Left forelimb (tissue), 1 donor: ENCODE data around the gene SLC39A5.
"Not testable (repeated sequence)": the region's sequence is repeated elsewhere in the genome, so short reads cannot be mapped to it uniquely, and the experiment has no call there.

ENCODE experiments used
- DNase-seq: peaks from one replicate; pipeline ENCODE4 v3.0.0-alpha.2; 2018; ENCODE audit warnings: low spot score

SLC39A5 gene

DNA sequence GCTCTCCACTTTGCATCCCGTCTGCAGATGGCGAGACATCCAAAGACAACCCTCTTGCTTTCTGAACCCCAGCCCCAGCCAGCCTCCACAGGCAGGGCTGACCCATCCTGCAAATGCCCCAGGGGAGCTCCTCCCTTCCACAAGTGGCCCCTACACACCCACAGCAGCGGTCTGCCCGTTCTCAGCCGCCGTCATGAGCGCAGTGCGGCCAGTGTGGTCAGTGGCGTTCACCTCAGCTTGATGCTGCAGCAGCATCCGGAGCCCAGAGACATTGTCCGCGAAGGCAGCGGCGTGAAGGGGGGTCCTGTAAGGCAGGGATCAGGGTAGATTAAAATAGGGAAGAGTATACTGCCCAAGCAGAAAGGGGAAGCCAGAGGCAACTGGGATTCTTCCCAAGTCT lies 14.6 kb downstream of the SLC39A5 start:
- DNase-seq: no peak

DNA sequence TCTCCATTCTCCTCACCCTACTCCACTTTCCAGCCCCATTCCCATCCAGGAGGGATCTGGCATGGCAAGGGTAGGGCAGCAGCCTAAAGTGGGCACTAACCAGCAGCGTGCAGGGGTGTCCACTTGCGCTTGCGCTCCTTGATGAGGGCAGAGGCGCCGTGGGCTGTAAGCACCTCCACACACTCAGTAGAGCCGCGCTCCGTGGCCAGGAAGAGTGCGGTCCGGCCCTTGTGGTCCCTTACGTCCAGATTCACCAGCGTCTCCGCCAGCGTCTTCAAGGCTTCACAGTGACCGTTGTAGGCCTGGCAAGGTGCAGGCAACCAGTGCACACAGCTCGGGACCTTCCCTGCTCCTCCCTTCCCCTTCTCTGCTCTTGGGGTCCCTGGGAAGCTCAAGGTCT lies 18.1 kb downstream of the SLC39A5 start:
- DNase-seq: no peak

DNA sequence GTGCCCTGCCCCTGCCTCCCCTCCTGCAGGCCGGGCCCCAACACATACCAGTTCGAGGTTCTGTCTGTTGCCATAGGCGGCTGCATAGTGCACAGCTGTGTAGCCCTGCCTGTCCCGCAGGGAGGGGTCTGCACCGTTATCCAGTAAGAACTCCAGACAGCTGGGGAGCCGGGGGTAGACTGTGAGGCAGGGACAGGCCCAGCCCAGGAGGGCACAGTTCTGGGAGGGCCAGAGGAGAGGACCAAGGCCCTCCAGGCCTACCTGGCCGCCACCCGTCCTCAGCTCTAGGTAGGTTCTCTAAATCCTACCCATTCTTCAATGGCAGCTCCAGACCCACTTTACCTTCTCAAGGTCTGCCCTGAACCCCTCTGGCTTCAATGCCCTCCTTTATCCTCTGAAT lies 18.9 kb downstream of the SLC39A5 start:
- DNase-seq: no peak

DNA sequence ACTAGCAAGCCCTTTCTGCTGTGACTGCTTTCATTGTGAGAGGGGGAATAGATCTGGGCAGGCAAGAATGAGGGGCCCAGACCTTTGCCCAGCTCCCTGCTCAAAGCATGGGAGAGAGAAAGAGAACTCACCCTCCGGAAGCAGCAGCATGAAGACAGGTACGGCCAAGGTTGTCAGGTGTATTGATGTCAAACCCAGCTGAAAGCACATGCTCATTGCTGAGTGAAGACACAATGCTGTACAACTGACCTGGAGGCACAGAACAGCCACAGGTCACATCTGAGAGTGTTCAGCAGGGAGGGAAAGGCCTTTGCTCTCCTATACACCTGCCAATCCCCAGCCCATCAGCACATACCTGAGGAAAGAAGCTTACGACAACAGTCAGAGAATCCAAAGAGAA lies 22.8 kb downstream of the SLC39A5 start:
- no peak for DNase-seq

DNA sequence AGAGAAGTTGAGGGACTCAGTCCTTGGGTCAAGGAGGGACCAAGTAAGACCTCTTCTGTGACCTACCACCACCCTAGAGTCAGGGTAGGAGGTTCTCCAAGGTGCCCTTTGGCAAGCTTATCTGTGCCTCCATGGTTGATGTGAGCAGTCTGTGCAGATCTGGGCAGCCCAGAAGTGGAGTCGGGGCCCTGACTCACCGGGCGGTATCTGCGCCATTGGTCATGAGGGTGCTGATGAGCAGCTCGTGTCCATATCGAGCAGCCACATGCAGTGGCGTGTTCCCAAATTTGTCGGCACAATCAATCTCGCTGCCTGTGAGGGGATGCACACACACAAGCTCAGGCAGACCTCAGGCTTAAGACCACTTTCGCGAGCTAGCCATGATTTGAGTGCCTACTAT lies 23.2 kb downstream of the SLC39A5 start:
- no peak for DNase-seq

DNA sequence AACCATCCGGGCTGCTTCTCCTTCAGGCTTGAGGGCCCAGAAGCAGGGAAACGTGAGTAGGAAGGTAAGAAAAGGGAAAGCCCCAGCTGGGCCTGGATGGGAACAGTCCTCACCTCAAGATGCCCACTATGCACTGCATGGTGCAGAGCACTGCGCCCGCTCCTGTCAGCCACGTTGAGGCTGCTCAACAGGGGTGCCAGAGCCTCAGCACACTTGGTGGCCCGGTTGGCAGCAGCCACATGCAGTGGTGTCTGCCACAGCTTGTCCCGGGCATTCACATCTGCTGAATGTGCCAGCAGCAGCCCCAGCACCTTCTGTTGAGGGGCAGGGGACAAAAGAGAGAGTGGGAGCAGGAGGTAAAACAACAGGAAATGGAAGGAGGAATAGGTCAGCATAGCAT lies 25.8 kb downstream of the SLC39A5 start:
- DNase-seq: no peak

DNA sequence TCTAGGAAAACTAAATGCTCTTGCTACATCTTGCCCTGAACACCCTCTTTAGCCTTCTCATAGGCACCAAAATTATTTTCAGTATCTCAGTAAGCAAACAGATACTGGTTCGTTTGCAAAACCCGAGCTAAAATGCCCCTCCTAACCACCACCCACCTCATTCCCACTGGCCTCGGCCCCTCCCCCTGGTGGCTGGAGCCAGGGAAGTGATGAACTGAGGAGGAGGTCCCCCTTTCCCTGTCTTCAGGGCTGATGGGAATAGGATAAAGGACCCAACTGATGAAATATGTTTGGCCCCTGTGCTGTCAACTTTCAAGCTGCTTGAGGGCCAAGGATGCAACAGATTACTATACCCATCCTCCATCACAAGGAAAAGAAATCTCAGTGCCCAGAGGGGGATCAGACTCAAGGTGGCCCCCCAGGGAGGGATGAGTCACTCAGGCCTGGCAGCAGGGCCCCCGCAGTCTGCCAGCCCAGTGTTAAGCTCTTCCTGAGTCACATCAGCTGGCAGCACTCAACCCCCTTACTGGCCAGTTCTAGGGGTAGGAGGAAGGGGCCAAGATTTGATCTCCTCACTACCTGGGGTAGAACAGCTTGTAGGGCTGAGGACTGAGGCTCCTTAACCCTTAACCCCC lies 26.6 kb downstream of the SLC39A5 start:
- DNase-seq: no peak

DNA sequence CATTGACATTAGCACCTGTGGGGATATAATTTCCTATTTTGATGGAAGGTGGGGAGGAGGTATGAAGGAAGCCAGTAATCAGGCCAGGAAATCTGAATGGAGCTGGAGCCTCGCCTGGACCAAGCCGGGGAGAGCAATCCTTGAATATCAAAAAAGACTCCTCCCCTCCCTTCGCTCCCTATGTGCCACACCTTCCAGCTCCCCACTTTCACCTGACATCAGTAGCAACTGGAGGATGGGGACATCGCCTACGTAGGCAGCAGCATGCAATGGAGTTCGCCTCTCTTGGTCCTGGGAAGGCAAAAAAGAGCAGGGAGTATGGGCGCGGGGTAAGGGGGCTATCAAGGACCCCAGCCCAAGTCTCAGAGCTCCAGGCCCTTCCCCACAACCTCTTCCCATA lies 27.2 kb downstream of the SLC39A5 start:
- DNase-seq: no peak

DNA sequence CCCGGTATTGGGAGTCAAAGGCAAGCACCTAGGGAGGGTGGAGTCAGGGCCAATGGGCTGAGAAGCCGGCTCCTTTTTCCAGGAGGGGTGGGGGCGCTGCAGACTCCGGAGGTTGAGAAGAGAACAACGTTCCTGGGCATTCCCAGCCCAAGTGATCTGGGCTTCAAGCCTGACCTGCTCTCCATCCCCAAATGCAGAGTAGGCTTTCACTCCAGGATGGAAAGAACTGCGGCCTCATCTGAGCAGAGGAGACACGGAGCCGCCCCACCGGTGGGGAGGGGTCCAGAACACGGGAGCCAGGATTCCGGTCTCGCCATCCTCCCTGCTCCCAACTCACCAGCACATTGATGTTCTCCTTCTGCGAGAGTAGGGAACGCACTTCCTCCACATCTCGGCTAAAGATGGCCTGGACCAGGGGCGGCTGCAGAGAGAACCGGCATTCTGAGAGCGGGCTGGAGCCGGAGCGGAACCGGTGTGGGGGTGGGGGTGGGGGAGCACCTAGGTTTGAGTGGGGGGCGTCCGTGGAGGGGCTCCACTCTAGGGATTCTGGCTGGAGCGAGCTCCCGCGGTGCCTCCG lies 27.7 kb downstream of the SLC39A5 start:
- no peak for DNase-seq

DNA sequence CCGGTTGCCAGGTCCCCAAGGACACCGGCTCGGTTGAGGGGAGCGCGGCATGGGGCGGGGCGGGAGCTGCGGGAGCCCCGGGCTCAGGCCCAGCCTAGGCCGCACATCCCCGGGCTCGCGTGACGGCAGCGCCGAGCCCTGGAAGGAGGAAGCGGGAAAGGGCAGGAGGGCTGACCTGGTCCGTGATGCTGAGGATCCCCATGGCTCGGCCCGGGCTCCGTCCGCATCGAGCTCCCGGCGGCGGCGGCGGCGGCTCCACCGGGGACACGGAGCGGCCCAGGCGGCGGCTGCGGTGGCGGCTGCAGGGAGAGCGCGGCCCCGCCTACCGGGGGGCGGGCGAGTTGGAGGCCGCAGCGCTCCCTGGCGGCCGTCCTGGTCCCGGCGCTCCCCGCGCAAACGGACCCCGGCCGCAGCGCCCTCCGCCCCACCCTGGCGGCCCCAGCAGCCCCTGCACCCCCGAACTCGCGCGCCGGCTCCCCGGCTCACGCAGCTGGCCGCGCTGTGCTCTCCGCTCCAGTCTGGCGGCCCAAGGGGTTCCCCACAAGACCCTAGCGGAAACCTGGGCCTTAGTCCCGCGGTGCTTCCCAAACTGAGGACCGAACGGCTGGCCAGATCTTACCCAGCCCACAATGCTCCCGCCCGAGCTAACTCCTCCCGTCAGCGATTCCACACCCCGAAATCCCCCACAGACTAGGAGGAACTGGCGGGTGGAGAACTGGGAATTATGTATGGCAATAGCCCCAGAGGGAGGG lies 28.4 kb downstream of the SLC39A5 start, which contains the start of gene ANKRD52:
ANKRD52 (minus strand) TSS at position 317 of the 752 bp plus-strand sequence; CDS start at position 202, 115 bp downstream.
- DNase-seq: peak; percentile 92

DNA sequence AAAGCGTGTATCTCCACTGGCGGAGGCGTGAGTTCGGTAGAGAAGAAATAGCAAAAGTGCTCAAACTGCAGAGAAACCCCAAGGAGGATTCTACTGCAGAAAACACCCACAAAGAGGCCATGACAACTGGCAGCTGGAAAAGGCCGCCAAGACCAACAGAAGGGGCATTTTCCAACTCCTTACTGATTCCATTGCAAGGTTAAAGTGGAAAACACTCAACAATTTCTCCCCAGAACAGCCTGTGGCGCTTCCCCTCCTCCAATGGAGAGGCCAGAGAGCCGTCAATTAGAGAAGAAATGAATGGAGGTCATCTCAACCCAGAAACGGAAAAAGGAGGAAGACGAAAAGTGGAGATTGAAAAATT lies 29.0 kb downstream of the SLC39A5 start:
- no peak for DNase-seq

DNA sequence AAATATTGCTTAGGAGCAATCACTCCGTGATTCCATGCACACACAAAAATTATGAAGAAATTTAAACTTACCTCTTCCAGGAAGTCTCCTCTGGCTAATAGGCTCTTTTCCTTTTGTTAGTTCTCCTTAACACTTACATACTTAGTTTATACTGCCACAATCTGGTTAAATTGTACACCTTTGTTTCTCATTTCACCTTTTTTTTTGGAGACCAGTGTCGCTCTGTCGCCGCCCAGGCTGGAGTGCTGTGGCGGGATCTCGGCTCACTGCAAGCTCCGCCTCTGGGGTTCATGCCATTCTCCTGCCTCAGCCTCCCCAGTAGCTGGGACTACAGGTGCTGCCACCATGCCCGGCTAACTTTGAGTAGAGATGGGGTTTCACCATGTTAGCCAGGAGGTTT lies 30.5 kb downstream of the SLC39A5 start:
- no peak for DNase-seq

DNA sequence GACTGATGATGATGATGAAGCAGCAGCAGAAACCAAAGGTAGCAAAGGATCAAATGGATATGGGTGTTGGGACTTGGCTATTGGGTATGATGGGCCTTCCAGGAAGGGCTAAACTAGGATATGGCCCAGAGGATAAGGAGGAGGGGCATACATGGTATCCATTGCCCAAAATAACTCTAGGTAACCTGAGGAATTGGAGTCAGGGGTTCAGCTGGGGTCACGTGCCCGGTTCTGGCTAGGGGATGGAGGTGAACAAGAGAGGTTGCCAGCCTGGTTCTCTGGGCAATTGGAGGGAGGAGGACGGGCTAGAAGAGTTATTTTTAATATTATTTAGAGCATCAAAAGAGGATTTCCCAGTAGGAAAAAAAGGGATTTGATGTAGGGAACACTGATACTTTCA lies 31.1 kb downstream of the SLC39A5 start:
- DNase-seq: no peak

DNA sequence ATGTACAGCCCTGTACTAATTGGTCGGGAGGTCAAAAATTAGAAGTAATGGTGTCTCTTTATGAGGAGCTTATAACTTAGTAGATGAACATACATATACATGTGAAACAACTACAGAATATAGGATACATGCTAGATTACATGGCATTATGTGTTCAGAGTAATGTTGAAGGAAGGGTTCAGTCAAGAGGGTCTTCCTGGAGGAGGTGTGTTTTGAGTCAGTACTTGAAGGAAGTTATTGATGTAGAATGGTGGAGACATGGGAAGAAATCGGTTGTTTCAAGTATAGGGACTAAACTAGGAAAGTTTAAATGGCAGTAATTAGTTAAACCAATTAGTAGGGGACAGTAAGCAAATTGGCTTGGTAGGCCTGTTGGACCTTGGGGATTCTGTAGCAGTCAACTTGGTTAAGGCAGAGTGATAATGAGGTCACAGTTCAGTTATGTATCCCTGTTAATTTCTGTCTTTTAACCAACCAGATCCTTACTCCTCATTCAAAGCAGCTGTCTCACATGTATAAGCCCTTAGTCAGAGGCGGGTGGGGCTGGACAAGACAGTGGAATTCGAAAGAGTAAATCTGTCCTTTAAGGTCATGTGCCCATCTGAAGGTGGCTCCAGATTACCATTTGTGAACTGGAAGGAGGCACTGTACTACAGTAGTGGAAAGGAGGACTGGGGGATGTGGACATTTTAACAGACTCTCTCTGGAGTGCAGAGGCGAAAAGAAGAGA lies 31.8 kb downstream of the SLC39A5 start:
- no peak for DNase-seq

DNA sequence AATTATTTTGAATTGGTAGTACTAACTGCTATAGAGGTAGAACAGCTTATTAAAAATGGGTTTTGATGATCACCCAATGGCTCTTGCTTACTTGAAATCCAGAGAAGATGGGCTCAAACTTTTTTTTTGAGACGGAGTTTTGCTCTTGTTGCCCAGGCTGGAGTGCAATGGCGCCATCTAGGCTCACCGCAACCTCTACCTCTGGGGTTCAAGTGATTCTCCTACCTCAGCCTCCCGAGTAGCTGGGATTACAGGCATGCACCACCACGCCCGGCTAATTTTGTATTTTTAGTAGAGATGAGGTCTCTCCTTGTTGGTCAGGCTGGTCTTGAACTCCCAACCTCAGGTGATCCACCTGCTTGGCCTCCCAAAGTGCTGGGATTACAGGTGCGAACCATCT lies 33.1 kb downstream of the SLC39A5 start:
- not testable (repeated sequence) for DNase-seq

DNA sequence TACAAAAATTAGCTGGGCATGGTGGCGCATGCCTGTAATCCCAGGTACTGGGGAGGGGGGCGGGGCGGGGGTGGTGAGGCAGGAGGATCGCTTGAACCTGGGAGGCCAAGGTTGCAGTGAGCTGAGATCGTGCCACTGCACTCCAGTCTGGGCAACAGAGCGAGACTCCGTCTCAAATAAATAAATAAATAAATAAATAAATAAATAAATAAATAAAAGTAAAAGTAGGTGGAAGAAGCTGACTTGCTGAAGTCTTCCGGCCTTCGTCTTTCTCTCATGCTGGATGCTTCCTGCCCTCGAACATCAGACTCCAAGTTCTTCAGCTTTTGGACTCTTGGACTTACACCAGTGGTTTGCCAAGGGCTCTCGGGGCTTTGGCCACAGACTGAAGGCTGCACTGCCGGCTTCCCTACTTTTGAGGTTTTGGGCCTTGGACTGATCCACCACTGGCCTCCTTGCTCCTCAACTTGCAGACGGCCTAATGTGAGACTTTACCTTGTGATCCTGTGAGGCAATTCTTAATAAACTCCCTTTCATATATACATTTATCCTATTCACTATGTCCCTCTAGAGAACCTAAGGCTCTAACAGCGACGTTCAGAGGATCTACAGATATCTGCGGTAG lies 36.3 kb downstream of the SLC39A5 start:
- not testable (repeated sequence) for DNase-seq

DNA sequence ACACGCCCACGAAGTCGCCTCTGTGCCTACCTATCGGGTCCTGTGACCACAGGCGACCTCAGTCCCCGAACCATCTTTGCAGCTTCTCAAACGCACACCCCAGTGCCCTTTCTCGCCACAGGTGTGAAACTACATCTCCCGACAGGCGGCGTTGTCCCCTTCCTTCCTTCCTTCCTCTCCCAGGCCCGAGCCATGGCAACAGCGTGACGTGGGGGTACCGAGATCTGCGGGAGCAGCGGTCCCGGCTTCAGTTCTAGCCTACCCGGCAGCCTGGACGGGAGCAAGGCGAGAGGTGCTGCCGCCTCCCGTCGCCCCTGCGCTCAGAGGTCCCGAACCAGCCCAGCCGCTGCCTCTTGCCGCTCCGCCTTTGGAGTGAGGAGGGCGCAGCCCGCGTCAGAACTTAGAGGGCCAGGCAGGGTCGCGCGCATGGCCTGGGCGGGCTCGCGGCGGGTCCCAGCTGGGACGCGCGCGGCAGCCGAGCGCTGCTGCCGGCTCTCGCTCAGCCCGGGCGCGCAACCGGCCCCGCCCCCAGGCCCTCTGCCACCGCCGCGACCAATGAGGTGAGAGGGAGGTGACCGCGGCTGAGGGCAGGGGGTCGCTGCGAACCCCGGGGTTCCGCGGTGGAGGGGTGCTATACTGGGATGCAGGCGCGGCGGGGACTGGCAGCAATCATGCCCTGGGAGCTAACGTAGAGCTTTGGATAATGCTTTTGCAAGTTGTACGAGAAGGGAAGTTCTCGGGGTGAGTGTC lies 37.0 kb downstream of the SLC39A5 start, which contains the start of gene COQ10A:
COQ10A (plus strand) TSS at position 250 of the 750 bp plus-strand sequence; CDS start at position 427, 177 bp downstream.
- DNase-seq: peak; percentile 93

DNA sequence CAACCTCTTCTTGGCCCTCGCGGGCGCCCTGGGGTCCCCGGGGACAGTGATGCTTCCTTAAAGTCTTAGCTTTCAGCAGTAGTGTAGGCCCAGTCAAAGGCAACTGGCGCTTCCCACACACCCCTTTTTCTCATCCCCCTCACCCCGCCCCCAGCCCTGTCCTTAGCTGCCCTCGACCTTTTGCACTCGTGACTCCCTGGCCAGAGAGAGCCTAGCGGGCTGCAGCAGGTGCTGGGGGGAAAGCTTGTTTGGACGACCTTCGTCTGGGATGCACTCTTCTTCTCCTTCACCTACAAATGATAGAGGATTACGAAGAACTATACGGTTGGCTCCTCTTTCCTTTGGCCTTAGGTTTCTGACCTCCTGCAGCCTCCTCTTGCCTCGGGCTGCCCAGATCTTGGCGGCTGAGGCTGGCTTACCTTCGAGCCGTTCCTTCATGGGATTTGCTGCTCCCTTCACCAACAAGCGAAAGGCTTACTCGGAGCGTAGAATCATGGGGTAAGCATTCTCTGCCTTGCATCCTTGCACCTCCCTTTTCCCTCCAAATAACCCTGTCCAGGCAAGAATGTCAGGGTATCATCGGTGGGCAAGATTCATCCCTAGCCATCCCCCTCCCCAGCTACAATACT lies 37.7 kb downstream of the SLC39A5 start:
- DNase-seq: no peak

DNA sequence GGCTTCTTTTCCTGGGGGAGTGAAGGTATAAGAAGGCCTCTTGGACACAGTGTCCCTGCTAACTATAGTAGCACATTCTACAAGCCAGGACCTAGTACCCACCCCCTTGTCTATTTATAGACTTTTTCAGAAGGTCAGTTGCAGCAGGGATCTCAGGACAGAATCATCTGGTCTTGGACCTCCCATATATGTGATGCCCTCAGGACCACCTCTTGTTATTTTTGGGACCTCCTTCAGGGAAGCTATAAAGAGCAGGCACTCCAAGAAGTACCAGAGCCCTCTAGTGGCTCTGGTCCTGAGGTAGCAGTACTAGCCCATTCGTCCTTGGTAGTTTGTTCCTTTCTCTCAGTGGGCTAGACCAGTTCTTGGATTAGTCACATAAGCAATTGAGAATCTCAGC lies 41.2 kb downstream of the SLC39A5 start:
- DNase-seq: no peak

DNA sequence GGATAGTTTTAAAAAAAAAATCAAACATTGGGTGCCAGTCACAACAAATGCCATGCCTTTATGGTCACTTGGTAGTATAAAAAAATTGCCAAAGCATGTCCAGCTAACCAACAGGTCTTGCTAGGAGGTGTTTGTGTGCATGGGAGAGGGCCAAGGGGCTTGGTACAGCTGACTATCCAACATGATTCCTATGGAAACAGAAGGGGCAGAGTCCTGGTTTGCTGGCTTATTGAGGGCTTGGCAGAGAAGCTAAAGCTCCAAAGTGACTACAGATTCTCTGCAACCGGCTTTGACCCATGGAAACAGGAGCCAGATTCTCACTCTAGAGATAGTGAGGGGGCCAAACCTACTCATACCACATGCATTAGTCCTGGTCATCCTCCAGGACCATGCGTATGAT lies 42.6 kb downstream of the SLC39A5 start:
- DNase-seq: not testable (repeated sequence)

DNA sequence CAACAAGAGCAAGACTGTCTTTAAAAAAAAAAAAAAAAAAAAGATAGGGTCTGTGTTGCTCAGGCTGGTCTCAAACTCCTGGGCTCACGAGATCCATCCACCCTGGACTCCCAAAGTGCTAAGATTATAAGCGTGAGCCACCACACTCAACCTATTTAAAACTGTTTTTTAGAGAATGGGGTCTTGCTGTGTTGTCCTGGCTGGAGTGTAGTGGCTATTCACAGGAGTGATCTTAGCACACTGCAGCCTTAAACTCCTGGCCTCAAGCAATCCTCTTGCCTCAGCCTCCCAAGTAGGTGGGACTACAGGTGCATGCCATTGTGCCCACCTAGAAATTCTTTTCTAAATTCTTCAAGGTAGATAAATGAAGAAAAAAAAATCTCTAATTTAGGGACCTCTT lies 44.4 kb downstream of the SLC39A5 start:
- no peak for DNase-seq
